H1 (cell line): ENCODE results near the gene AKR1B1. TPM values are rescaled to one million over a fixed set of nuclear protein-coding genes. Genes with fewer than 3 reads are reported as not detected.

ENCODE experiments used
- ASH2L ChIP-seq: fragments of 200-600, 300-600 bp; sonication (generic); IDR thresholded peaks from one replicate; pipeline ENCODE4 v1.7.1; 2017; ENCODE audit warnings: low read length
- BACH1 ChIP-seq: IDR thresholded peaks from 2 replicates; pipeline ENCODE4 v1.6.1; 2012; ENCODE audit warnings: low read length, improper control_type of control experiment
- BRCA1 ChIP-seq: IDR thresholded peaks from 2 replicates; pipeline ENCODE4 v1.6.1; 2012; ENCODE audit warnings: low read depth, low read length, improper control_type of control experiment
- CHD1 ChIP-seq: IDR thresholded peaks from 2 replicates; pipeline ENCODE4 v1.6.1; 2012; ENCODE audit warnings: low read depth, low read length, improper control_type of control experiment
- CHD2 ChIP-seq: IDR thresholded peaks from 2 replicates; pipeline ENCODE4 v1.6.1; 2012; ENCODE audit warnings: low read length, improper control_type of control experiment
- CREB1 ChIP-seq: IDR thresholded peaks from 2 replicates; pipeline ENCODE4 v1.6.1; 2012; ENCODE audit warnings: inconsistent platforms
- EGR1 ChIP-seq: IDR thresholded peaks from 2 replicates; pipeline ENCODE4 v1.6.1; 2011; ENCODE audit warnings: low read depth, low read length, borderline replicate concordance
- FOSL1 ChIP-seq: IDR thresholded peaks from 2 replicates; pipeline ENCODE4 v1.6.1; 2011; ENCODE audit warnings: mild to moderate bottlenecking, low read depth, low read length, moderate library complexity; ENCODE audit not compliant: insufficient read depth
- GTF2F1 ChIP-seq: IDR thresholded peaks from 2 replicates; pipeline ENCODE4 v1.6.1; 2012; ENCODE audit warnings: low read depth, low read length, improper control_type of control experiment, borderline replicate concordance
- HDAC2 ChIP-seq, 2 experiments: fragments of 300-600 bp in 1 of 2; sonication (generic) in 1 of 2; IDR thresholded peaks; 2 replicates each; pipeline ENCODE4 v1.6.1; 2011 to 2012; ENCODE audit warnings: low read depth in 2 of 2, low read length in 2 of 2, mild to moderate bottlenecking in 2 of 2, moderate library complexity in 2 of 2, borderline replicate concordance in 1 of 2, inconsistent platforms in 1 of 2
- KDM4A ChIP-seq: IDR thresholded peaks from one replicate; pipeline ENCODE4 v1.7.1; 2012; ENCODE audit warnings: low read depth, mild to moderate bottlenecking, moderate library complexity, low read length, inconsistent platforms; ENCODE audit not compliant: severe bottlenecking
- POLR2AphosphoS5 ChIP-seq: IDR thresholded peaks from 2 replicates; pipeline ENCODE4 v1.6.1; 2011; ENCODE audit warnings: low read depth, low read length
- SAP30 ChIP-seq: fragments of 300-600 bp; sonication (generic); IDR thresholded peaks from 2 replicates; pipeline ENCODE4 v1.7.1; 2012; ENCODE audit warnings: low read length, moderate library complexity, mild to moderate bottlenecking, inconsistent platforms; ENCODE audit not compliant: insufficient read depth, insufficient replicate concordance
- SIX5 ChIP-seq: IDR thresholded peaks from 2 replicates; pipeline ENCODE4 v1.6.1; 2011; ENCODE audit warnings: mild to moderate bottlenecking, low read depth, low read length
- SUZ12 ChIP-seq: fragments of 200-600 bp; sonication (generic); IDR thresholded peaks from 2 replicates; pipeline ENCODE4 v1.6.1; 2012; ENCODE audit warnings: mild to moderate bottlenecking, inconsistent platforms, low read length, moderate library complexity, mixed read lengths
- TAF1 ChIP-seq: IDR thresholded peaks from 2 replicates; pipeline ENCODE4 v1.6.1; 2011; ENCODE audit warnings: mild to moderate bottlenecking, low read depth, low read length
- TEAD4 ChIP-seq: IDR thresholded peaks from 2 replicates; pipeline ENCODE4 v1.6.1; 2012; ENCODE audit warnings: low read depth, low read length, inconsistent platforms, mixed read lengths
- polyA plus RNA-seq, 7 experiments: library from polyadenylated mRNA; depleted of rRNA in 3 of 7; stranded (reverse) in 5 of 7; unstranded in 2 of 7; fragments of >200 nt in 5 of 7; fragments of 200-250 nt in 2 of 7; gene quantifications; 1 replicate in 5 of 7; 2 replicates in 1 of 7; 4 replicates in 1 of 7; pipeline versions ENCODE4 v1.2.1 to v1.2.3, GENCODE V29; 2011 to 2013; ENCODE audit warnings: missing spikeins in 2 of 7, mixed read lengths in 2 of 7
- total RNA-seq: library from RNA; stranded (reverse); fragmentation: NEBNext Ultra II Directional; extraction: Animal tissue kit (Norgen Biotek cat#: 25700); gene quantifications from 2 replicates; pipeline ENCODE4 v1.2.1, GENCODE V29; 2021
- TF ChIP-seq, protein P1 (sequence below): IDR thresholded peaks from 2 replicates; pipeline ENCODE4 v1.6.1; 2012; ENCODE audit warnings: inconsistent platforms
- TF ChIP-seq, protein P2 (sequence below), 3 experiments: IDR thresholded peaks; 1 replicate in 2 of 3; 2 replicates in 1 of 3; pipeline versions ENCODE4 v1.5.1 to v1.6.1; 2011; ENCODE audit warnings: low read length in 3 of 3, mild to moderate bottlenecking in 3 of 3, inconsistent platforms in 2 of 3, low read depth in 1 of 3, moderate library complexity in 1 of 3; ENCODE audit not compliant: insufficient read depth in 1 of 3; ENCODE audit errors: control extremely low read depth in 1 of 3
- TF ChIP-seq, protein P3 (sequence below): IDR thresholded peaks from 2 replicates; pipeline ENCODE4 v1.6.1; 2012; ENCODE audit warnings: inconsistent platforms

AKR1B1 gene
- total and polyA plus RNA-seq, 2 of the 8 experiments (the other 6 are each of a cell fraction or from before 2014, with no cell fraction given), result 195 to 273 TPM

DNA sequence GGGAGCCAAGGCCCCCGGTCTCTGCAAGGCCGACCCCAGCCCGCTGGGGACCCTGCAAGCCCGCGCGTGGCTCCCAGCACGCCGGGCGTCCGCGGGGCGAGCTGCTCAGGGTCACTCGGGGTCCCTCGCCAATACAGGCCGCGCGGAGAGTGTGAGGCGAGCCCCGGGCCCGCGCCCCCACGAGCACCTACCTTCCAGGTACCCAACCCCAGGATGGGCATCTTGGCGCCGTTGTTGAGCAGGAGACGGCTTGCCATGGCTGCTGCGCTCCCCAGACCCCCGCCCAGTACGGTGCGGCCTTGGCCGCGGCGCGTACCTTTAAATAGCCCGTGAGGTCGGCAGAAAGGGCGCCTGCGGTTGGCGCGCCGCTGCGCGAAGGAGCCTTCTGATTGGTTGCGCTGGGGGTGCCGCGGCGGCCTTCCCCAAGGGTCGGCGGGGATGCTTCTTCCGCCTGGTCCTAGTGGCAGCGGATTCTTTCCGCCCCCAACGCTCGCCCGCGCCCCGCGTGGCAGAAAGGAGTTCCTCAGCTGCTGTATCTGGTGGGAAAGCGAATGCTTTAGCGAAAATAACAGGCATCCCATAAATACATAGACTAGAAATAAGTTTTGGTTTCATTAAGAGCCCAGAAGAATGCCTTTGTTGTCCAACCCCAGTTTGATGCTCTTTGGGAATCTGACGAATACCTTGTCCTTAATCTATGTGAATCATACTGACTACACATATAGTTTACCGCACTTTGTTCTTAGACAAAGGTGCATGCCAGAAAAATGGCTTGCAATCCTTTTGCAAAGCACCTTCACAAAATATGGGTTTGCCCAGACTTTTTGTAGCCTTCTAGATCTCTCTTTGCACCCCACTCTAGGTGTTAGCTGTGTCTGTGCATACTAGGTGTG, at the start of gene AKR1B1 (continued):
- TF ChIP-seq, protein P1, sequence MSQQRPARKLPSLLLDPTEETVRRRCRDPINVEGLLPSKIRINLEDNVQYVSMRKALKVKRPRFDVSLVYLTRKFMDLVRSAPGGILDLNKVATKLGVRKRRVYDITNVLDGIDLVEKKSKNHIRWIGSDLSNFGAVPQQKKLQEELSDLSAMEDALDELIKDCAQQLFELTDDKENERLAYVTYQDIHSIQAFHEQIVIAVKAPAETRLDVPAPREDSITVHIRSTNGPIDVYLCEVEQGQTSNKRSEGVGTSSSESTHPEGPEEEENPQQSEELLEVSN, result peak; percentile 81
- TF ChIP-seq FOSL1 (peak; percentile 93), BACH1 (peak; percentile 61), CHD1 (no peak), EGR1 (peak; percentile 41; the same call in 1 of the 2 replicates), POLR2AphosphoS5 (peak; percentile 86), HDAC2 (IDR thresholded peaks at IDR 0.05; ENCODE audit: borderline replicate concordance in 1 of 2, low read depth in 2 of 2, low read length in 2 of 2) (0 out of 4 replicates have a peak, but pooled peaks of 1 of the 2 experiments have one; percentile 48), CREB1 (peak; percentile 80), ASH2L (peak; percentile 22), SAP30 (no peak), TAF1 (peak; percentile 84; the same call in 1 of the 2 replicates), CHD2 (peak; percentile 35; the same call in 1 of the 2 replicates), SIX5 (no peak), BRCA1 (no peak), SUZ12 (no peak), KDM4A (peak; percentile 96), GTF2F1 (no peak), TEAD4 (peak; percentile 60; the same call in 1 of the 2 replicates)
- TF ChIP-seq, protein P2, sequence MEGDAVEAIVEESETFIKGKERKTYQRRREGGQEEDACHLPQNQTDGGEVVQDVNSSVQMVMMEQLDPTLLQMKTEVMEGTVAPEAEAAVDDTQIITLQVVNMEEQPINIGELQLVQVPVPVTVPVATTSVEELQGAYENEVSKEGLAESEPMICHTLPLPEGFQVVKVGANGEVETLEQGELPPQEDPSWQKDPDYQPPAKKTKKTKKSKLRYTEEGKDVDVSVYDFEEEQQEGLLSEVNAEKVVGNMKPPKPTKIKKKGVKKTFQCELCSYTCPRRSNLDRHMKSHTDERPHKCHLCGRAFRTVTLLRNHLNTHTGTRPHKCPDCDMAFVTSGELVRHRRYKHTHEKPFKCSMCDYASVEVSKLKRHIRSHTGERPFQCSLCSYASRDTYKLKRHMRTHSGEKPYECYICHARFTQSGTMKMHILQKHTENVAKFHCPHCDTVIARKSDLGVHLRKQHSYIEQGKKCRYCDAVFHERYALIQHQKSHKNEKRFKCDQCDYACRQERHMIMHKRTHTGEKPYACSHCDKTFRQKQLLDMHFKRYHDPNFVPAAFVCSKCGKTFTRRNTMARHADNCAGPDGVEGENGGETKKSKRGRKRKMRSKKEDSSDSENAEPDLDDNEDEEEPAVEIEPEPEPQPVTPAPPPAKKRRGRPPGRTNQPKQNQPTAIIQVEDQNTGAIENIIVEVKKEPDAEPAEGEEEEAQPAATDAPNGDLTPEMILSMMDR (IDR thresholded peaks at IDR 0.05; ENCODE audit: control extremely low read depth in 1 of 3, insufficient read depth in 1 of 3, low read depth in 1 of 3, low read length in 3 of 3), result peak; percentile 44 to 55 (median 48)
- TF ChIP-seq, protein P3, sequence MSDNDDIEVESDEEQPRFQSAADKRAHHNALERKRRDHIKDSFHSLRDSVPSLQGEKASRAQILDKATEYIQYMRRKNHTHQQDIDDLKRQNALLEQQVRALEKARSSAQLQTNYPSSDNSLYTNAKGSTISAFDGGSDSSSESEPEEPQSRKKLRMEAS, result peak; percentile 76
